Keratinocyte (primary cell): ENCODE data around the gene PITX1.

Experiments used
- EZH2 ChIP-seq: IDR thresholded peaks from one replicate; pipeline ENCODE4 v1.6.1; 2012; ENCODE audit warnings: inconsistent platforms, mild to moderate bottlenecking, low read length, moderate library complexity
- TF ChIP-seq, protein P1 (sequence below), 3 experiments: IDR thresholded peaks in 1 of 3; conservative IDR thresholded peaks in 1 of 3; optimal IDR thresholded peaks in 1 of 3; 2 replicates in 2 of 3; 3 replicates in 1 of 3; pipeline versions ENCODE3 to v1.5.1; 2011; ENCODE audit warnings: low read length in 3 of 3, mild to moderate bottlenecking in 3 of 3, moderate library complexity in 2 of 3, control low read depth in 1 of 3, inconsistent platforms in 1 of 3; ENCODE audit not compliant: insufficient read depth in 2 of 3; ENCODE audit errors: extremely low read depth in 1 of 3

DNA sequence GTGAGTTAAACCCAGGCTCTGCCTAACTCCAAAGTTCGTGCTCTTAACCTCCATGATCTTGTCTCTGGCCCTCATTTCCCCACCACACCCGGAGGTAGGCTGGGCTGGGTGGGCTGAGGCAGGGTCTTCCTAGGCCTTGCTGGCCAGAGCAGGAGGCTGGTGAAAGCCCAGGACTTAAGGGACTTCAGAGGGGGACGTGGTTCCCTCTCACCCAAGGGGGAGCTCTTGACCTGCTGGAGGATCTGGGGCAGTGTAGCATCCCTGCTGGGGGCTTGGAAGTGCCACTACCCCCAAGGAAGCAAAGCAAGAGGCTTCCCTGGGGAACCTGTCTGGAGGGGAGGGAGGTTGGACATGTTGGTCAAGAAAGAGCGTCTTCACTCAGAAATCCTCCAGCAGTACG, 14.7 kb downstream of the PITX1 start:
- TF ChIP-seq, protein P1, sequence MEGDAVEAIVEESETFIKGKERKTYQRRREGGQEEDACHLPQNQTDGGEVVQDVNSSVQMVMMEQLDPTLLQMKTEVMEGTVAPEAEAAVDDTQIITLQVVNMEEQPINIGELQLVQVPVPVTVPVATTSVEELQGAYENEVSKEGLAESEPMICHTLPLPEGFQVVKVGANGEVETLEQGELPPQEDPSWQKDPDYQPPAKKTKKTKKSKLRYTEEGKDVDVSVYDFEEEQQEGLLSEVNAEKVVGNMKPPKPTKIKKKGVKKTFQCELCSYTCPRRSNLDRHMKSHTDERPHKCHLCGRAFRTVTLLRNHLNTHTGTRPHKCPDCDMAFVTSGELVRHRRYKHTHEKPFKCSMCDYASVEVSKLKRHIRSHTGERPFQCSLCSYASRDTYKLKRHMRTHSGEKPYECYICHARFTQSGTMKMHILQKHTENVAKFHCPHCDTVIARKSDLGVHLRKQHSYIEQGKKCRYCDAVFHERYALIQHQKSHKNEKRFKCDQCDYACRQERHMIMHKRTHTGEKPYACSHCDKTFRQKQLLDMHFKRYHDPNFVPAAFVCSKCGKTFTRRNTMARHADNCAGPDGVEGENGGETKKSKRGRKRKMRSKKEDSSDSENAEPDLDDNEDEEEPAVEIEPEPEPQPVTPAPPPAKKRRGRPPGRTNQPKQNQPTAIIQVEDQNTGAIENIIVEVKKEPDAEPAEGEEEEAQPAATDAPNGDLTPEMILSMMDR (optimal IDR thresholded peaks at IDR 0.05 in 1 of 3, IDR thresholded peaks at IDR 0.05 in 1 of 3, conservative IDR thresholded peaks at IDR 0.05 in 1 of 3; ENCODE audit: extremely low read depth in 1 of 3, insufficient read depth in 2 of 3, low read length in 3 of 3) = no peak
- no peak for TF ChIP-seq EZH2
